ENCODE data around the gene FAM163B. TPM values are rescaled to one million over a fixed set of nuclear protein-coding genes. Genes with fewer than 3 reads are reported as not detected.
A peak's percentile ranks its signal among the peaks of the same experiment; 100 is the strongest.

Gene FAM163B
- polyA plus RNA-seq, 1 donor = not detected

DNA sequence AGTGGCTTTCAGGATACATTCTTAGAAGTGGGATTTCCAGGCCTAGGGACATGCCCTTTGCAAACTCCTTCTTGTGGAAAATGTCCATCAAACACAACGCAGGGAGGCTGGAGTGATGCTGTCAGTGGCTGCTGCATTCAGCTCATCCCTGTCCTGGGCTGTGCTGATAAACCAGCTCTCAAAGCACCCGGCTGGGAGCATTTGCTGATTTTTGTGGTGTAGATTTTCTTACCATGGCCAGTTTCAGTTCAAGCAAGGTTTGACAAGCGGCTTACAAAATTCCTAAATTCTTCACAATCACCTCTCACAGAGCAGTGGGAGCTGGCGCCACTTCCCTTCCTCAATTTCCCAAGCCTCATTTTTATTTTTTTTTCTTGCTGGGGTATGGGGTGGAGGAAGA lies 28.2 kb downstream of the FAM163B start:
- no peak for DNase-seq

DNA sequence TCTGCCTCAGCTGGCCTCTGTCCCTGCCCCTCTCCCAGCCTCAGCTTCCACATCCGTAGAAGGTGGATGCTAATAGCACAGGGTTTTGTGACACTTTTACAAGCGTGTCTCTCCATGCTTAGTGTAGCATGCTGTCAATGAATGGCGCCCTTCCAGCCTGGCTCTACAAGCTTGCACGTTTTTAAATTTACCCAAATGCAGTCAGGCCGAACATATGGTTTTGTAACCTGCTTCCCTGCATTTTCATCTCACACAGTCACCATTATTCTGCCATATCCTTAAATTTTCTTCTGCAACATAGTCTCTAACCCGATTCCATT lies 28.8 kb downstream of the FAM163B start:
- no peak for DNase-seq

DNA sequence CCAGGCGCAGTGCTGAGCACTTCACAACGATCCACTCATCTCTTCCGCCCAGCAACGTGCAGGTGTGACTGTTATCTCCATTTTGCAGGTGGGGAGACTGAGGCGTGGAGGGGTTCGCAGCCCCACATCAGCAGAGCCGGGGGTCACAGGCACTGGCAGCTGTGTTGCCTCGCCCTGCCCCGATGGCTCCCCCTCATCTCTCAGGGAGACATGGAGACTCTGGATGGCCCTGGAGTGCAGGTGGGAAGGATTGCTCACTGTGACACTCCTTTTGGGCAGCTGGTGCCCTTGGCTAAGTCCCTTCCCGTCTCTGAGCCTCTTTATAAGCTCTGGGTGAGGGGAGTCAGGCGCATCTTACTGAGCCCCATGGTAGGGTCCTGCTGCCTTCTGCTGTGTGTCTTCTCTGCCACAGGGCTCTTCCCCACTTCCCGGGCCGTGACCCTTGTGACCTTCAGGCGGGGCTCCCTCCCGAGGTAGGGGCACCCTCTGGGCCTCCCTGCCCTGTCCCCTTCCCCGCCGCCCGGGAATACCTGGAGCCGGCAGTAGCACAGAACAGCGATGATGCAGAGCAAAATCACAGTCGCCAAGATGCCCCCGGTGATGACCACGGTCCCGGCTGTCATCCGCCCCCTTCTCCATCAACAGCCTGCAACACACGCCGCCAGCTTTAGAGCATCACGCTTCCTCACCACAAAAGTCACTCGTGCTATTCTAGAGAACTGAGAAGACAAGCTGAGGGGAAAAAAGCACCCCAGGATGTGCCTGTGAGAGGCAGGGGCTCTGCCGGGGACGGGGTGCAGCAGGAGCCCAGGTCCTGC lies 29.4 kb downstream of the FAM163B start:
- no peak for DNase-seq

DNA sequence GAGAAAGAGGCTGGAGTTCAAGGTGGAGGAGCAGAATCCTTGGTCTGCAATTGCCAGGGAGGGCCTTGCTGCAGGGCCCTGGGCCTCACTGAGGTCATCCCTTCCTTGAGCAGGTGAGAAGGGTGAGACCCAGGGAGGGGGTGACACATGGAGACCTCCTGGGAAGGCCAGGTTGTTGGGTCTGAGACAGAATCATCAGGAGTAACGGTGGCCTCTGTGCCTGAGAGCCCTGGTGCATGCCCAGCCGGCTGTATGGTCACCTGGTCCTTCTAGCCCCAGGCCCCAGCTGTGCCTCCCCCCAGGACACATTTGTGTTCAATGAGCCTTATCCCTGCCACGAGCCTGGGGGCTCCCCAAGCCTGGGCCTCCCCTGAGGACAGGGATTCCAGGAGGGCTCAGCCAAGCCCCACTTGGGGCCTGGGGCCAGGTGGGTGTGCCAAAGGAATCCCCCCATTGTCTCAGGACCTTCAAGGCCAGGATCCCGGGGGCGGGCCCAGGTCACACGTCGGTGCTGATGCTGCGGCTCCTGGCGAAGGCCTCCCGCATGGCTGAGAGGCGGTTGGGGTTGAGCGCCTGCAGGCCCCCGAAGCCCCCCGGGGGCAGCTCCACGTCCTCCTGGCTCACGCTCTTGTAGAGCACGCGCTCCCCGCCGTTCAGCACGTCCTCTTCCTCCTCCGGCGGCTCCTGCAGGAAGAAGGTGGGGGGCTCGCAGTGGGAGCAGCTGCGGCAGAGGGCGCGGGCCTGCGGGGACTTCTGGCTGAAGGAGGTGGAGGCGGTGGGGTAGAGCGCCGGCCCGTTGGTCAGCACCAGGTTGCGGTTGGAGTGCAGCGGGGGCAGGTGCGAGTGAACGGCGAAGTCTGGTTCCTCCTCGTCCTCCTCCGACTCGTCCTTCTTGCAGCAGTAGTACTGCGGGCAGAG lies 30.4 kb downstream of the FAM163B start:
- DNase-seq = no peak

DNA sequence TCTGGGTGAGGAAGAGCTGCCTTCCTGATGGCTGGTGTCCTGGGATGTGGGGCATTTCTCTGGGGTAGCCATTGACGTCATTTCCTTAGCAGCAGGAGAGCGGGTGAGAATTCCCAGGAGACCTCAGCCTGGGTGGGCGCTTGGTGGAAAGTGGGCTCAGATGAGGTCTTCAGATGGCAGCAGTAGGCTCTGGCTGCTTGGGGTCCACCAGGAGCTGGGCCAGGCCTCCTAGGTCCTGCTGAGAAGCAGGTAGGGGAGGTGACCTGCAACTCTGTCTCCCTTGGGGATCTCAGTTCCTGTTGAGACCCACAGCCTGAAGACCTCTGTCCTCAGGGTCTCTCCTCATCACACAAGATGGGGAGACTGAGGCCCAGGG lies 31.5 kb downstream of the FAM163B start:
- no peak for DNase-seq

DNA sequence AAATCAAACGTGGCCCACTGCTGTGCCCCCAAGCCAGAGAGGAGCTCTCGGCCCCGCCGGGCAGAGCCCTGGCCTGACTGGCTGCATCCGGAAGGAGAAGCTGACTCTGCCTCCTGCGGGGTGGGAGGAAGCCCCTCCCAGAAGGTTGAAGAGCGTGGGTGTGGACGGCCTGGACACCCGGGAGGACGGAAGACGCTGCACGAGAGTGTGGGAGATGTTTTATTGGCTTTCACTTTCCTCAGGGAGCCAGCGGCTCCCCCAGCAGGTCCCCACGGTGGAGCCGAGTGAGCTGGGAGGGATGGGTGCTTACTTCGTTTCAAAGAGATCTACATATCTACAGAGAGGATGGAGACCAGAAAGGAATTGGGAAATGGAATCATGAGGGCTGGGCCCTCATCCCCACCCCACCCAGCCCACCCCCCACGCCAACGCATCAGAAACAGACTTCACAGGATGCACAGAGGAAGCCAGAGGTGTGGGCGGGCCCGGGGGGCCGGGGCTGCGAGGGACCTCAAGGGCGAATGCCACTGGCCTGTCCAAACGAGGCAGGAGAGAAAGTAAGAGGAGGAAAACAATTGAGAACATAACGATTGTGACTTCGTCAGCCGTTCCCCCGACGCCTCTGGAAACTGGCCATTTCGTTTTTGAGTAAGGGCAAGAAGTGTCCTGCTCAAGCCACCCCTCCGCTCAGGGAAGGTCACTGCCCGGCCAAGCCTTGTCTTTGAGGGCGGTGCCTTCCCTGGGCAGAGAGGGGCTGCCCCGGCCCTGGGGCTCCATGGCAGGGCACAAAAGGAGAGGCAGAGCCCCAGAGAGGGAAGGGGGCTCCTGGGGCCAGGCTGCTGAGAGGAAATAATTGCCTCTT lies 32.1 kb downstream of the FAM163B start:
- DNase-seq = no peak

DNA sequence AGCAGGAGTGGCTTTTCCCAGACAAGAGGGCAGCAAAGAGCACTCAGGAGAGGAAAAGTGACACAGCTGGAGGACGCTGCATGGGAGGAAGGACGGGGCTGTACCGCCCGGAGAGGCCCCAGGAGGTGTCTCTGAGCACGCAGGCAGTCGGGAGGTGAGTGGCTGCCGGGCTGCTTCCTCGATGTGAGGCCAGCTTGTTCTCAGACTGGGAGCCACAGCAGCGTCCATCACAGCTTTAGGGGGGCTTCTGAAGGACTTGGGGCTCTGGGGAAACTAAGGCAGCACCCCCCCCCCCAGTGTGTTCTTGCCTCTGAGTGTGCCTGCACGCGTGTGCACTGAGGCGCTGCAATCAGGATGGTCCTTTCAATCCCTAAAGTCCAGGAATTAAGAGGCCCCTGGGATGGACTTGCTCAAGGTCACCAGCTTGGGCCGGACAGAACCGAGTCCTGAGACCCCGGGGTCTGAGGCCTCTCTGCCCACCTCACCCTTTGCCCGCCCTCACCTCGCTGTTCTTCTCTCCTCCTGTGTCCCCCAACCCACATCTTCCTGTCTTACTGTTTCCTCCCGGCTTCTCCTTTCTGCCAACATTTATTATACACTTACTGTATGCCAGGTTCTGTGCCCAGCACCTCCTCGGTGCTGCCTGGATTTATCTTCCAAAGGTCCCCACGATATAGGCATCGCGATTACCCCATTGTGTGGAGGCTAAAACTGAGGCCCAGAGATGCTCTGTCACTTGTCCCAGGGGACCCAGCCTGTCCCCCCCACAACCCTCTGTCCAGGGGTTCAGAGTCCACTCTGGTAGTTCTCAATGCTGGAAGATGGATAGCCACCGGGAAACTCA lies 32.9 kb downstream of the FAM163B start:
- DNase-seq = no peak

DNA sequence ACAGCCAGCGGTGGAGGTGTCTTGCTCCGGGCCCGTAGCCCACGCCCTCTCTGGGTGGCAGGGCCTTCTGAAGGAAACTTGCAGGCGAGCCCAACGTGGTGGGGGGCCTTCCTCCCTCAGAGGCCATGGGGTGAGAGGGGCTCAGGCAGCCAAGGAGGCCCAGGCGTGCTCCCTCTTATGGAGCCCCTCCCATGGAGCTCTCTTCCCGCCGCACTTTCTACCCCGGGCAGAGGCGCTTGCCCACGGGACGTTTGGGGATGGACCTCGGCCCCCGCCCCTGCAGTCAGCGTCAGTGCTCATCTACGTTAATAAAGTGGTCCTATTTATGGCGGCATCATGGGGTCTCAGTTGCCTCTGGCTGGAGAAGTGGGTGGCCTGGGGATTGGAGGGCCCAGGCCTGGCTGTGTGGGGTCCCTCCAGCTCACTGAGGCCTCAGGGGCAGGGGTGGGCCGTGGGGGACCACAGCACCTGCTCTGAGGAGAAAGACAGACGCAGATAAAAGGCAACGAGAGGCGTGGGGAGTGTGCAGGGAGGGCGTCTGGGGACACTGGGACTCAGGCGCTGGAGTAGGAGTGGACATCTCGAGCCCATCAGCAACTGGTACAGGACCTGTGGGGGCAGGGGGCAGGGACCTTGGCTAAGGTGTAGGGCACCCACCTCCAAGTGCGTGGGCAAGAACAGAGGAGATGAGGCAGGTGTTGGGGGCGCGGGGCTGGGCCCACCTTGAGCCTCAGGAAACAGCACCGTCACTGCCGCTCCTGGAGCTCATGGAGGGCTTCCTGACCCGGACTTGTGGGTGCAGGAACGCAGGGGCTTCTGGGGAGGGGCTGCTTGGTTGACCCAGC lies 33.8 kb downstream of the FAM163B start:
- DNase-seq = no peak

DNA sequence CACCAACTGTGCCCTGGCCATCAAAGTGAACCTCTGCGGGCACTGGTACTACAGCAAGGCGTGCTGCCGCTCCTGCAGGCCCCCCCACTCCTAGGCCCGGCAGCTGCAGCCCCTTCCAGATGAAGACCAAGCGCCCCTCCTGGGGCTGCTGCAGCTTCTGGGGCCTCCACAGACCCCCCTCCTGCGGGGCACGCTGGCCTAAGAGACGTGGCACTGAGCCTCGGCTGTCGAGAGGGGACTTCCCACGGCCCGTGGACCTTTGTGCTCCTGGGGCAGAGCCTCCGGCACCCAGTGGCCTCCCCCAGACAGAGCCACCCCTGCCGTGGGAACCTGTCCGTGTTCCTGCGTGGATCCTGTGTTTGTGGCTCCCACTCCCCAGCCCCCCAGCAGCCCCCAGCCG lies 34.4 kb downstream of the FAM163B start:
- DNase-seq = no peak

DNA sequence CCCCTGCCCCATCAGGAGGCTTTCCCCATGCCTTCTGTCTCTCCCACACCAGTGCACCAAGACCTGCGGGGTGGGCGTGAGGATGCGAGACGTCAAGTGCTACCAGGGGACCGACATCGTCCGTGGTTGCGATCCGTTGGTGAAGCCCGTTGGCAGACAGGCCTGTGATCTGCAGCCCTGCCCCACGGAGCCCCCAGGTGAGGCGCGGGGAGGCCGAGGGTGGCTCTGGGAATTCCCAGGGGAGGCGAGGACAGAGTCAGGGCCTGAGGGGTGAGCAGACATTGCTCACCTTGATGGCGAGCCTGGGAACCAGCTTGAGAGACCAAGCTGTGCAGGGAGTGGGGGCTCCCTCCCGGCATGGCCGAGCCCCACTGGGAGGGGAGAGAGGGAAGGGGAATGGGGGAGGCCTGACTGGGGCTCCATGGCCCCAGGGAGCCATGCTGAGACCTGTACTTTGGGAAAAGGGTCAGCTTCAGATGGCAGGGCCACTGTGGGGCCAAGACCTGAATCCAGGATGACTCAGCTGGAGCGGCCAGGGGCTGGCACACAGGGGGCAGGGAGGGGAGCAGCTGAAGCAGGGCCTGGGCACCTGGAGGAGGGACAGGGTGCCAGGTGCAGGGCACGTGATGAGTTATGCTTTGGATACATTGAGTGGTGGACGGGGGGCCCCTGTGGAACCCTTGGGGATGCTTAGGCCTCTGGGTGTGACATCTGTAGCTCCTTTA lies 35.2 kb downstream of the FAM163B start:
- DNase-seq = no peak

DNA sequence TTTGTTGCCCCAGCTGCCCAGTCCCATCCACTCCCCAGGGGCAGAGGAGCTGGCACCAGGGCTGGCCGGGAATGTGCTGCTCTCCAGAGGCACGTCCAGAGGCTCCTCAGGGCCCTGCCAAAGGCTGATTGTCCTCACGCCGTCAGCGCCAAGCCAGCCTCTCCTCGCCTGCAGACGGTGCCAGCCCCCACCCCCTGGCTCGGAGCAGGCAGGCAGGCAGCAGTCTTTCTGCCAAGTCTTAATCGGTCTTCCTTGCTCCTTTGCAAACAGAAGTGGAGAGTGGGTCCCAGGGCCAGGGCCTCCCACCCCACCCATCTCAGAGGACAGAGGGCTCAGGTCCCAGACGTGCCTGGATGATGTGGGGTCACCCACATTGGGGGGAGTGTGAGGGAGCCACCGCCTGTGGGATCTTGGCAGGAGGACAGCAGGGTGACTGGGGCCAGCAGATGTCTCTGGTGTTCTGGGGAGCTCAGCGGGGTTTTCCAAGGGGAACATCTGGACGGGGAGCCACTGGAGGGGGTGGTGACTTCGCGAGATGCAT lies 36.3 kb downstream of the FAM163B start:
- DNase-seq = peak; percentile 54

DNA sequence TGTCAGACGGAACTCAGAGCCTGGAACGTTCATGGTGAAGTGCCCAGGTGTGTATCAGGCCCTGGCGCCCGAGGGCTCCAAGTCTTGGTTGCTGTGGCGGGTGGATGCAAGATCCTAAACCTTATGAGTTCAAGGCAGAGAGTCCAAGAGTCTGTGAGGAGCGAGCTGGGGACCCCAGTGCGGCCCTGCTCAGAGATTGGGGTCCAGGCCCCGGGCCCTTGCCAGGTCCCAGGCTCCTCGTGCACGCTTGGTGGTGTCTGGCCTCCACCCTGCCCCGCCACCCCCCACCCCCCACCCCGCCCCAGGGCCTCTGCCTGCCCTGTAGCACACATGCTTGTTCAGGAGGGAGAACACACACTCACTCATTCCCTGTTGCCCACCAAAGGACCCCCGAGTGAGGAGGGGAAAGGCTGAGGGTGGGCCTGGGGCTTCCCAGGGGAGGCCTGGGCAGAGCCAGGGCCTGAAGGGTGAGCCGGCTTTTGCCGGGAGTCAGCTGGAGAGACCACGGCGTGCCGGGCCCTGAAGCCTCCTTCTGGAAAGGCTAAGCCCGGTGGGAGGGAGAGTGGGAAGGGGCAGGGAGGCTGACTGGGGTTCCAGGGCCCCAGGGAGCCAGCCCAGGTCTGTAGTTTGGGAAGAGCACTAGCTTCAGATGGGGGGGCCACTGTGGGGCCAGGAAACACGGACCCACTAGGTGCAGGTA lies 37.1 kb downstream of the FAM163B start:
- DNase-seq = no peak

DNA sequence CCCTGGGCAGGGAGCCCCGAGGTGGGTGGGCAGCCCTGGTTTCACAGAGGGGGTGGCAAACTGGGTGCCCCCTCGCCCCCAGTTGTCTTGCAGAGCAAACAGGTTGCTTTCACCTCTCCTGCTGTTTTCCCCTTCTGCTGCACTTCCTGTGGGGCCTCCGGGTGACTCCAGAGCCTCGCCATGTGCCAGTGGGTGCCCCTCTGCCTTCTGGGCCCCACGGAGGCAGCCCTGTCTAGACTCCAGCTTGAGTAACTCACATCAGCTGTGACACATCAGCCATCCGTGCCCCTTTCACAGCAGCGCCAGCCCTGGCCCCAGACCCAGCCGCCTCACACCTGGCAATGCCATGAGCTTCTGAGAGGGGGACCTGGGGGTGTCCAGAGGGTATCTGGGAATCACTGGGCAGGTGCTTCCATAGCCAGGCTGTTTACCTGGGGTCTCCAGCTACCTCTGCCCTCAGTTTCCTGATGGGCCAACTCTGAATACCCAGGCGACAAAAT lies 37.7 kb downstream of the FAM163B start:
- DNase-seq = no peak

DNA sequence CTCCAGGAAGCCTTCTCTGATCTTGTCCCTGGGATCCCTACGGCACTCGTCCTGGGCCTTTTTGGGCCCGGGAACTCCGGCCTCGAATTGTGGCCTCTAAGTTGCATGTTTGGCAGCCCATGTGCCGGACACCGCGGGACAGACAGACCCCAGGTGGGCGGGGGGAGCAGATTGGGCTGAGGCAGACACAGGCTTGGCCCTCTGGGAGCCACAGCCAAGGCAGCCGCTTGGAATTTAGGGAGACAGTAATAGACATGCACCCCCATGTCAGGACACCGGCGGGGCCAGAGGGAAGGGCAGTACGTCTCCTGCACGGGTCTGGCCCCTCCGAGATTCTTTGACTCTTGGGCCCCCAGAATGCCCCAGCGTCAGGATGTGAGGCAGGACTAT lies 38.5 kb downstream of the FAM163B start:
- DNase-seq = no peak

DNA sequence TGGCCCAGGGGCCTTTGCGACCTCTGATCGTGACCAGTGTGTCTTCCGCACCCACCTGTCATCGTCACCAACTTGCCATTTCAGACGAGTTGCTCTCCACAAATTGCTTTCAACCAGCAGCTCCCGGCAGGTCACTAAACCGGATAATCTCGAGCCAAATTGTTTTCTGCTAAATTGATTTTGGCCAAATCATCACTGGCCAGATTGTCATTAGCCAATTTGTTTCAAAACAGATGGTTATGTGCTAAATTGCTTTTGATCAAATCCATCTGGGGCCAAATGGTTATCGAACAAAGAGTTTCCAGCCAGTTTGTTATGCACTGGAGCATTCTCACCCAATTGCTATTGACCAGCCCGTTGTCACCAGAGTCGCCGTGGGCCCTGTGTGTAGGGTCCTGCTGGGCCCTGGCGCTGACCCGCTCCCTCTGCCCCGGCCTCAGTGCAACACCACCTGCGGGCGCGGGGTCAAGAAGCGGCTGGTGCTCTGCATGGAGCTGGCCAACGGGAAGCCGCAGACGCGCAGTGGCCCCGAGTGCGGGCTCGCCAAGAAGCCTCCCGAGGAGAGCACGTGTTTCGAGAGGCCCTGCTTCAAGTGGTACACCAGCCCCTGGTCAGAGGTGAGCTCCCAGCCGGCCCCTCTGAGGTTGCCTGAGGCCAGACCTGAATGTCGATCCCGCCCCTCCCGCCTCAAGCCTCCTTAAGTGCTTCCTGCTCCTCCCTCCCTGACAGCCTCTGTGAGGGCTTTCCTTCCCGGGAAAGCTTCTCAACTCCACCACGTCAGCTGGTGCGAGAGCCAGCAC lies 39.1 kb downstream of the FAM163B start:
- no peak for DNase-seq

DNA sequence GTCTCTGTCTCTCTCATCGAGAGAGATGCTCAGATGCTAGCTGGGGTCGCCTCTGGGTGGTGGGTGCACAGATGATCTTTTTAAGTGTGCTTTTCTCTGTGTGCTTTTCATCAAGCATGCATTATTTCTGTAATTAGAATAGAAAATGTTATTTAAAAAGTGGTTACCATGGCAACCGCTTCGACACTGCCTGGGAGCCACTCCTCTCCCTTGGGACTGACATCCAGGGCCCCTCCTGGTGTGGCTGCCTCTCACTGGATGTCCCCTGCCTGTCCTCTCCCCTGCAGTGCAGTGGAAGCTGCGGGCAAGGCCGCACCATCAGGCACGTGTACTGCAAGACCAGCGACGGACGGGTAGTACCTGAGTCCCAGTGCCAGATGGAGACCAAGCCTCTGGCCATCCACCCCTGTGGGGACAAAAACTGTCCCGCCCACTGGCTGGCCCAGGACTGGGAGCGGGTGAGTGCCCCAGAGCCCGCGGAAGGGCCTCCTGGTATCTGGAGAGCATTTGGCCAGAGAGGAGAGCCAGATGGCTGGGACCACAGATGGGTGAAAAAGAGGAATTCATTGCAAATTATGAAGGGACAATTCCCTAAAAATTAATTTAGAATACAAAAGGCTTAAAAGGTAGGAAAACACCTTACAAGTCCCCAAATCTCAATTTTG lies 39.9 kb downstream of the FAM163B start:
- DNase-seq = no peak

DNA sequence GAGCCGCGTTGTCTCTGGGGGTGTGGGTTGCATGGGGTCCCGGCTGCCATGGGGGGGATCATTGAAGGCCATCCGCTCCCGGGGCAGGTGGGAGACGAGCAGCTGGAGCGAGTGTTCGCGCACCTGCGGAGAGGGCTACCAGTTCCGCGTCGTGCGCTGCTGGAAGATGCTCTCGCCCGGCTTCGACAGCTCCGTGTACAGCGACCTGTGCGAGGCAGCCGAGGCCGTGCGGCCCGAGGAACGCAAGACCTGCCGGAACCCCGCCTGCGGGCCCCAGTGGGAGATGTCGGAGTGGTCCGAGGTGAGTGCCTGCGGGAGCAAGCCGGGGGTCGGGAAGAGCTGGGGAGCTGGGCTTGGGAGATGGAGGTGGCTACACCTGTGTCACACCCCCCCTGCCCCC lies 41.0 kb downstream of the FAM163B start:
- no peak for DNase-seq

DNA sequence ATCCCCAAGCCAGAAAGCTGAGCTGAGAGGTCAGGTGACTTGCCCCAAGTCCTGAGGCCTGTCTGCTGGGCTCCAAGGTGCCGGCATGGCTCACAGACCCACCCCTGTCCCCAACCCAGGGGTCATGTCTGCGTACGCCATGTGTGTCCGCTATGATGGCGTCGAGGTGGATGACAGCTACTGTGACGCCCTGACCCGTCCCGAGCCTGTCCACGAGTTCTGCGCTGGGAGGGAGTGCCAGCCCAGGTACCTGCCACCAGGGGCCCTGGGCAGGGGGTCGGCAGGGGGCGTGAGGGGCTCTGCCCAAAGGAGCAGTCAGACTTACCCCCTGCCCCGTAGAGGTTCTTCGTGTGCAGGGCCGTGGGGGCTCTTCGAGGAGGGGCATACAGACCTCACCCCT lies 42.4 kb downstream of the FAM163B start:
- DNase-seq = no peak

Measured in hindlimb muscle (tissue), 1 donor.